Measurements from ENCODE around the gene BAD.
"Not testable (repeated sequence)": the region's sequence is repeated elsewhere in the genome, so short reads cannot be mapped to it uniquely, and the experiment has no call there.

The BAD gene

GRCh38 chr11:64247729-64248531 is 36.5 kb downstream of the BAD start:
- no peak for TF ChIP-seq MYC (IDR thresholded peaks at IDR 0.05; ENCODE audit: low read depth, low read length)
- no peak for TF ChIP-seq POLR2A (IDR thresholded peaks at IDR 0.05; ENCODE audit: extremely low read depth, insufficient read length)
- no peak for DNase-seq (ENCODE audit: low read depth)
- H3K4me3 ChIP-seq (ENCODE audit: low read depth, low read length), result no peak overlapping the region

GRCh38 chr11:64246871-64247728 is 37.4 kb downstream of the BAD start, which contains the start of gene PPP1R14B:
Gene PPP1R14B (minus strand): TSS chr11:64246943. CDS start chr11:64246673, 270 bp downstream.
- peak within 1 kb of the TSS; percentile 87 for H3K4me3 ChIP-seq (ENCODE audit: low read depth, low read length)
- DNase-seq (ENCODE audit: low read depth), result peak; percentile 93
- TF ChIP-seq CTCF (IDR thresholded peaks at IDR 0.05; ENCODE audit: low read depth, low read length), result no peak
- TF ChIP-seq POLR2A (IDR thresholded peaks at IDR 0.05; ENCODE audit: extremely low read depth, insufficient read length), result peak; percentile 50
- TF ChIP-seq MYC (IDR thresholded peaks at IDR 0.05; ENCODE audit: low read depth, low read length), result peak; percentile 83
- peak; percentile 94 for TF ChIP-seq MAX (IDR thresholded peaks at IDR 0.05; ENCODE audit: low read depth, low read length)

GRCh38 chr11:64246621-64246870 is 37.9 kb downstream of the BAD start:
- not testable (repeated sequence) for H3K4me3 ChIP-seq (ENCODE audit: low read depth, low read length)

GRCh38 chr11:64245797-64246620 is 38.5 kb downstream of the BAD start:
- H3K4me3 ChIP-seq (ENCODE audit: low read depth, low read length), result peak overlapping the region; percentile 87
- TF ChIP-seq MYC (IDR thresholded peaks at IDR 0.05; ENCODE audit: low read depth, low read length) (peak; percentile 35; the same call in 1 of the 2 replicates), MAX (IDR thresholded peaks at IDR 0.05; ENCODE audit: low read depth, low read length) (peak; percentile 54; the same call in 1 of the 2 replicates), CTCF (IDR thresholded peaks at IDR 0.05; ENCODE audit: low read depth, low read length) (no peak)
- DNase-seq (ENCODE audit: low read depth), result peak; percentile 92

More at GRCh38 chr11:64246621-64246870, 37.9 kb downstream of the BAD start:
- DNase-seq (ENCODE audit: low read depth), result not testable (repeated sequence)

GRCh38 chr11:64245401-64245796 is 39.1 kb downstream of the BAD start:
- DNase-seq (ENCODE audit: low read depth), result no peak
- TF ChIP-seq MYC (IDR thresholded peaks at IDR 0.05; ENCODE audit: low read depth, low read length) (no peak), POLR2A (IDR thresholded peaks at IDR 0.05; ENCODE audit: extremely low read depth, insufficient read length) (no peak), CTCF (IDR thresholded peaks at IDR 0.05; ENCODE audit: low read depth, low read length) (no peak), MAX (IDR thresholded peaks at IDR 0.05; ENCODE audit: low read depth, low read length) (no peak; the same call in 1 of the 2 replicates)
- H3K4me3 ChIP-seq (ENCODE audit: low read depth, low read length), result peak overlapping the region; percentile 87

GRCh38 chr11:64244966-64245365 is 39.5 kb downstream of the BAD start:
- DNase-seq (ENCODE audit: low read depth), result no peak
- peak overlapping the region; percentile 87 for H3K4me3 ChIP-seq (ENCODE audit: low read depth, low read length)
- TF ChIP-seq MYC (IDR thresholded peaks at IDR 0.05; ENCODE audit: low read depth, low read length) (no peak), POLR2A (IDR thresholded peaks at IDR 0.05; ENCODE audit: extremely low read depth, insufficient read length) (no peak), CTCF (IDR thresholded peaks at IDR 0.05; ENCODE audit: low read depth, low read length) (no peak), MAX (IDR thresholded peaks at IDR 0.05; ENCODE audit: low read depth, low read length) (no peak)
